Mesenchymal stem cell (in vitro differentiated cells and primary cell): Measurements from ENCODE around the gene SPATA3.

Experiments used
- DNase-seq: peaks from one replicate; pipeline ENCODE4 v3.0.0-alpha.2; 2013
- H2AFZ ChIP-seq: one replicate; pipeline ENCODE4 v1.6.1; 2013; ENCODE audit warnings: low read depth, mild to moderate bottlenecking, control low read depth, inconsistent platforms, low read length, moderate library complexity
- H2AK5ac ChIP-seq: 2 replicates; pipeline ENCODE4 v1.6.1; 2013; ENCODE audit warnings: low read length, moderate library complexity, mild to moderate bottlenecking, inconsistent platforms; ENCODE audit not compliant: severe bottlenecking
- H2BK120ac ChIP-seq: one replicate; pipeline ENCODE4 v1.6.1; 2013; ENCODE audit warnings: low read depth, mild to moderate bottlenecking, inconsistent platforms, low read length, moderate library complexity
- H2BK12ac ChIP-seq, 2 experiments: one replicate each; pipeline ENCODE4 v1.6.1; 2013; ENCODE audit warnings: inconsistent platforms in 2 of 2, low read length in 2 of 2, mild to moderate bottlenecking in 2 of 2, moderate library complexity in 2 of 2, control low read depth in 1 of 2
- H2BK15ac ChIP-seq: one replicate; pipeline ENCODE4 v1.6.1; 2013; ENCODE audit warnings: mild to moderate bottlenecking, low read depth, inconsistent platforms; ENCODE audit not compliant: poor library complexity, severe bottlenecking
- H2BK5ac ChIP-seq: 2 replicates; pipeline ENCODE4 v1.6.1; 2013; ENCODE audit warnings: low read depth, mild to moderate bottlenecking, low read length, control low read depth, inconsistent platforms; ENCODE audit not compliant: poor library complexity, severe bottlenecking
- H3K14ac ChIP-seq, 2 experiments: one replicate each; pipeline ENCODE4 v1.6.1; 2013; ENCODE audit warnings: inconsistent platforms in 2 of 2, low read length in 2 of 2, control low read depth in 1 of 2, mild to moderate bottlenecking in 1 of 2, moderate library complexity in 1 of 2
- H3K18ac ChIP-seq, 2 experiments: one replicate each; pipeline ENCODE4 v1.6.1; 2013; ENCODE audit warnings: inconsistent platforms in 2 of 2, low read length in 2 of 2, control low read depth in 1 of 2, low read depth in 1 of 2, mild to moderate bottlenecking in 1 of 2
- H3K23ac ChIP-seq, 2 experiments: one replicate each; pipeline ENCODE4 v1.6.1; 2013; ENCODE audit warnings: inconsistent platforms in 2 of 2, low read length in 2 of 2, mild to moderate bottlenecking in 2 of 2, moderate library complexity in 2 of 2, control low read depth in 1 of 2
- H3K27ac ChIP-seq: 2 replicates; pipeline ENCODE4 v1.5.1; 2013; ENCODE audit warnings: mild to moderate bottlenecking, moderate library complexity, low read length, control low read depth, inconsistent platforms; ENCODE audit not compliant: poor library complexity, severe bottlenecking
- H3K27me3 ChIP-seq, 2 experiments: 2 replicates each; pipeline versions ENCODE4 v1.6.1 to v1.7.0; 2013; ENCODE audit warnings: low read length in 2 of 2, mild to moderate bottlenecking in 2 of 2, moderate library complexity in 2 of 2, control low read depth in 1 of 2, inconsistent platforms in 1 of 2; ENCODE audit not compliant: control insufficient read depth in 1 of 2, insufficient read depth in 1 of 2
- H3K36me3 ChIP-seq, 2 experiments: 2 replicates each; pipeline versions ENCODE4 v1.6.1 to v1.7.0; 2013; ENCODE audit warnings: low read length in 2 of 2, control low read depth in 1 of 2, inconsistent platforms in 1 of 2, low read depth in 1 of 2, mild to moderate bottlenecking in 1 of 2; ENCODE audit not compliant: insufficient read depth in 2 of 2, control insufficient read depth in 1 of 2
- H3K4ac ChIP-seq, 2 experiments: one replicate each; pipeline ENCODE4 v1.6.1; 2013; ENCODE audit warnings: inconsistent platforms in 2 of 2, low read length in 2 of 2, mild to moderate bottlenecking in 2 of 2, moderate library complexity in 2 of 2, control low read depth in 1 of 2, low read depth in 1 of 2
- H3K4me1 ChIP-seq: 2 replicates; pipeline ENCODE4 v1.6.1; 2013; ENCODE audit warnings: low read depth, low read length, control low read depth; ENCODE audit not compliant: control insufficient read depth, insufficient read depth
- H3K4me2 ChIP-seq: 2 replicates; pipeline ENCODE4 v1.6.1; 2013; ENCODE audit warnings: low read length, mild to moderate bottlenecking, inconsistent platforms; ENCODE audit not compliant: poor library complexity, severe bottlenecking
- H3K4me3 ChIP-seq, 2 experiments: 2 replicates each; pipeline versions ENCODE4 v1.5.1 to v1.7.0; 2013; ENCODE audit warnings: low read length in 2 of 2, mild to moderate bottlenecking in 2 of 2, control low read depth in 1 of 2, low read depth in 1 of 2; ENCODE audit not compliant: insufficient read depth in 1 of 2
- H3K79me1 ChIP-seq: replicated peaks from 2 replicates; pipeline ENCODE4 v1.6.1; 2013; ENCODE audit warnings: mild to moderate bottlenecking, control low read depth, low read length, inconsistent platforms; ENCODE audit not compliant: poor library complexity, severe bottlenecking
- H3K9ac ChIP-seq: 2 replicates; pipeline ENCODE4 v1.7.0; 2013; ENCODE audit warnings: mild to moderate bottlenecking, low read length, moderate library complexity
- H3K9me3 ChIP-seq: 2 replicates; pipeline ENCODE4 v1.7.0; 2013; ENCODE audit warnings: mild to moderate bottlenecking, low read length; ENCODE audit not compliant: control insufficient read depth
- H4K8ac ChIP-seq: one replicate; pipeline ENCODE4 v1.6.1; 2013; ENCODE audit warnings: inconsistent platforms, mild to moderate bottlenecking, low read length, moderate library complexity
- H4K91ac ChIP-seq: one replicate; pipeline ENCODE4 v1.6.1; 2013; ENCODE audit warnings: mild to moderate bottlenecking, low read length, inconsistent platforms
- WGBS: methylation state at CpG from one replicate; pipeline ENCODE4 v1.1.7; 2013; ENCODE audit warnings: mixed read lengths; 5-methylcytosine and 5-hydroxymethylcytosine counted together

The SPATA3 gene

GRCh38 chr2:230982528-230982927 is 13.4 kb upstream of the SPATA3 start:
- no peak overlapping the region for H3K23ac ChIP-seq
- H3K9me3 ChIP-seq, result no peaks in the 10 kb centered on the region
- no peak overlapping the region for H2BK12ac ChIP-seq
- H3K27ac ChIP-seq, result no peak overlapping the region
- no peak overlapping the region for H4K91ac ChIP-seq
- H2AK5ac ChIP-seq, result no peak overlapping the region
- peaks cover 5% of the 10 kb centered on the region for H3K4me1 ChIP-seq
- H3K79me1 ChIP-seq, result no peaks in the 10 kb centered on the region
- no peak overlapping the region for H3K4ac ChIP-seq
- H3K18ac ChIP-seq, result no peak overlapping the region
- H3K4me3 ChIP-seq, result no peak overlapping the region
- H3K4me2 ChIP-seq, result no peak overlapping the region
- H2BK15ac ChIP-seq, result no peak overlapping the region
- no peak for DNase-seq
- no peak overlapping the region for H3K14ac ChIP-seq
- no peaks in the 10 kb centered on the region for H3K36me3 ChIP-seq
- H2BK120ac ChIP-seq, result no peak overlapping the region
- H2BK5ac ChIP-seq, result no peak overlapping the region
- H3K27me3 ChIP-seq, result peaks cover 0 to 38% of the 10 kb centered on the region in 2 experiments
- 100% methylated on average over 3 of the region's 3 CpGs for WGBS
- no peak overlapping the region for H3K9ac ChIP-seq
- H4K8ac ChIP-seq, result no peak overlapping the region
- H2AFZ ChIP-seq, result no peak overlapping the region

GRCh38 chr2:230983566-230983965 is 12.4 kb upstream of the SPATA3 start:
- Histone ChIP-seq H3K9me3 (no peaks in the 10 kb centered on the region), H3K4ac (no peak overlapping the region), H3K79me1 (no peaks in the 10 kb centered on the region), H3K4me1 (peaks cover 5% of the 10 kb centered on the region), H3K9ac (no peak overlapping the region), H4K8ac (no peak overlapping the region), H3K4me3 (no peak overlapping the region), H2BK15ac (no peak overlapping the region), H3K14ac (no peak overlapping the region), H2AK5ac (no peak overlapping the region), H3K36me3 (no peaks in the 10 kb centered on the region), H2BK12ac (no peak overlapping the region), H3K18ac (no peak overlapping the region), H3K27me3 (peaks cover 5 to 38% of the 10 kb centered on the region in 2 experiments), H2AFZ (no peak overlapping the region), H3K27ac (no peak overlapping the region), H3K4me2 (no peak overlapping the region), H2BK120ac (no peak overlapping the region), H4K91ac (no peak overlapping the region), H3K23ac (no peak overlapping the region), H2BK5ac (no peak overlapping the region)
- WGBS, result 92% methylated on average over 6 of the region's 6 CpGs
- no peak for DNase-seq

DNA sequence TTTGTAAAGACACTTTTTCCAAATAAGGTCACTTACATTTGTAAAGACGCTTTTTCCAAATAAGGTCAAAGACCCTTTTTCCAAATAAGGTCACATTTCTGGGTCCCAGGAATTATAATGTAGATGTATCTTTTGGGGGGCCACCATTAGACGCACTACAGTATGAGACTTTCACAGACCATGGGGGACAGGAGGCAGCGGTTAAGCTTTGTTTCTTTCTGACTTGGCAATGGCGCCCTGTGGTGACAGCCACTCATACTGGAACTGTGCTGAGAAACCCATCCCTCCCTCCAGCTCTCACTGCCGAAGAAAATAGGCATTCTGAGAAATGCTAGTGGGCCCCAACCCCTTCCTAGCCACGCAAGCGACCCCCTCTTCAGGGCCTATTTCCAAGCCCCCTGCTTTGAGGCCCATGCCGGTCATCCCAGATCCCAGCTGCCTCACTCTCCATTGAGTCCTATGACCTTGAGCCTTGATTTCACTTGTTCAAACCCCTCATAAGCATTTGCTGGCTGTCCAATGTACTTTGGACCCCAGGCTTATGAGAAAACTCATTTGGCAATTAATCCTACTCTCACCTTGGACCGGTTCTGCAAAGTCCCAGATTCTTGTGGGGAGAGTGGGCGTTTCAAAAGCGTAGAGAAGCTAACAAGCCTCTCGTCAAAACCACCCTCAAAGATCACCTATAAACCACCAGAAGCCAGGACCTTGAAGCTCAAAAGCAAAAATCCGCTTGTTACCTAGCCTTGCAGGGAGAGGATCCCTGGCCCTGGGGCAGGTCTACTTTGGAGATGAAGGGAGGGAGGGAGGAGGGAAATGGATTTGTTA is 11.3 kb upstream of the SPATA3 start:
- Histone ChIP-seq H2BK12ac (no peak overlapping the region), H3K4me2 (no peak overlapping the region), H3K4me3 (no peak overlapping the region), H3K23ac (no peak overlapping the region), H2BK120ac (no peak overlapping the region), H3K36me3 (no peaks in the 10 kb centered on the region), H3K79me1 (no peaks in the 10 kb centered on the region), H2BK15ac (no peak overlapping the region), H3K14ac (no peak overlapping the region), H3K18ac (no peak overlapping the region), H3K4ac (no peak overlapping the region), H2AFZ (no peak overlapping the region), H3K4me1 (peaks cover 5% of the 10 kb centered on the region), H4K91ac (no peak overlapping the region), H2BK5ac (no peak overlapping the region), H3K9ac (no peak overlapping the region), H3K27me3 (peaks cover 5 to 45% of the 10 kb centered on the region in 2 experiments), H3K9me3 (no peaks in the 10 kb centered on the region), H2AK5ac (no peak overlapping the region), H3K27ac (no peak overlapping the region), H4K8ac (no peak overlapping the region)
- WGBS, result 92% methylated on average over 12 of the region's 13 CpGs
- no peak for DNase-seq

DNA sequence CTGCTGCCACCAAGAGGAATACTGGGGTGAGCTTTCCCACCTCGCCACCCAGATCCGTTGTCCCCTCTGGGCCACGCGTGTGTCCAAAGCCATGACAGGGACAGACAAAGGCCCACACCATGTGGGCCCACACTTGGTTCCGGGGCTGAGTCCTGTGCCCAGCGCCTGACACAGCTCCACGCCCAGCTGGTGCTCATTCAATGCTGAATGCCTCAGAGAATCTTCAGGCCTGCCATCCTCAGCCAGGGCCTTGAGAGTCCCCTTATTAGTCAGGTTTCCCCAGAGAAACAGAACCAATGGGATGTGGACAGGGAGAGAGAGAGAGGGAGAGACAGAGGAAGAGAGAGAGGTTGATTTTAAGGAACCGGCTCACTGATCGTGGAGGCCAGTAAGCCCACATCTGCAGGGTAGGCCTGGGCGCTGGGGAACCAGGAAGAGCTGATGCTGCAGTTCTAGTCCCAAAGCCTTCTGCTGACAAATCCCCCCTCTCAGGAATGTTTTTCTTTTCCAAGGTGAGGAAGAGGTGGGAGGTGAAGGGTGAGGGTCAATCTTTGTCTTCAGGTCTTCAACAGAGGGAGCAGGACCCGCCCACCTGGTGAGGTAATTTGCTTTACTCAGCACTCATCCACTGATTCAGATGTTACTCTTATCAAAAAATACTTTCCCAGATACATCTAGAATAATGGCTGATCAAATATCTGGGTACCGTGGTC is 10.2 kb upstream of the SPATA3 start:
- Histone ChIP-seq H2BK12ac (no peak overlapping the region), H2AK5ac (no peak overlapping the region), H3K9me3 (no peaks in the 10 kb centered on the region), H3K79me1 (no peaks in the 10 kb centered on the region), H2BK120ac (no peak overlapping the region), H2BK5ac (no peak overlapping the region), H4K8ac (no peak overlapping the region), H3K14ac (no peak overlapping the region), H3K4ac (no peak overlapping the region), H3K4me2 (no peak overlapping the region), H3K36me3 (no peaks in the 10 kb centered on the region), H3K18ac (no peak overlapping the region), H3K9ac (no peak overlapping the region), H3K23ac (no peak overlapping the region), H2AFZ (no peak overlapping the region), H3K4me1 (peaks cover 5% of the 10 kb centered on the region), H3K4me3 (no peak overlapping the region), H4K91ac (no peak overlapping the region), H3K27me3 (peaks cover 5 to 56% of the 10 kb centered on the region in 2 experiments), H3K27ac (no peak overlapping the region), H2BK15ac (no peak overlapping the region)
- WGBS, result 94% methylated on average over 12 of the region's 12 CpGs
- no peak for DNase-seq
